NB4 (cell line): Measurements from ENCODE around the gene FCER2.

Source experiments
- DNase-seq: peaks from one replicate; pipeline ENCODE4 v3.0.0; 2010; ENCODE audit warnings: low read depth
- H3K4me3 ChIP-seq: one replicate; pipeline ENCODE4 v1.5.1; 2011; ENCODE audit warnings: mild to moderate bottlenecking, low read depth, low read length, moderate library complexity
- CTCF ChIP-seq: IDR thresholded peaks from one replicate; pipeline ENCODE4 v1.5.1; 2012; ENCODE audit warnings: low read depth, low read length
- MAX ChIP-seq: IDR thresholded peaks from 2 replicates; pipeline ENCODE4 v1.6.1; 2011; ENCODE audit warnings: low read depth, low read length
- MYC ChIP-seq: IDR thresholded peaks from 2 replicates; pipeline ENCODE4 v1.6.1; 2011; ENCODE audit warnings: low read depth, low read length
- POLR2A ChIP-seq: IDR thresholded peaks from 2 replicates; pipeline ENCODE4 v1.6.1; 2011; ENCODE audit warnings: mild to moderate bottlenecking; ENCODE audit not compliant: insufficient read length; ENCODE audit errors: extremely low read depth

FCER2 gene

GRCh38 chr19:7710616-7711015 is 8.7 kb upstream of the FCER2 start:
- no peak for DNase-seq
- H3K4me3 ChIP-seq: no peak overlapping the region
- TF ChIP-seq MYC (no peak), POLR2A (no peak), CTCF (no peak), MAX (no peak)

- TF ChIP-seq MAX (no peak), POLR2A (no peak), CTCF (no peak), MYC (no peak)
- no peak for DNase-seq
- no peak overlapping the region for H3K4me3 ChIP-seq
Observed at GRCh38 chr19:7709932-7710460, 8.1 kb upstream of the FCER2 start.

GRCh38 chr19:7706955-7707456 is 5.1 kb upstream of the FCER2 start:
- no peak for DNase-seq
- no peak overlapping the region for H3K4me3 ChIP-seq
- no peak for TF ChIP-seq MAX

- DNase-seq: no peak
- no peak overlapping the region for H3K4me3 ChIP-seq
- TF ChIP-seq POLR2A: no peak
- no peak for TF ChIP-seq MAX
- no peak for TF ChIP-seq MYC
- no peak for TF ChIP-seq CTCF
Observed at GRCh38 chr19:7706188-7706954, 4.4 kb upstream of the FCER2 start.

GRCh38 chr19:7705387-7706187 is 3.7 kb upstream of the FCER2 start:
- TF ChIP-seq MYC: no peak
- TF ChIP-seq CTCF: no peak
- no peak for TF ChIP-seq MAX
- TF ChIP-seq POLR2A: no peak
- peak; percentile 43 for DNase-seq
- H3K4me3 ChIP-seq: no peak overlapping the region
